CD4-positive, alpha-beta T cell treated with Interleukin-2 at 100 ng/mL for 4 hours (primary cell): ENCODE data around the gene COMMD4.
"Not testable (repeated sequence)": the region's sequence is repeated elsewhere in the genome, so short reads cannot be mapped to it uniquely, and the experiment has no call there.

Experiments
- DNase-seq: peaks from one replicate; pipeline ENCODE4 v3.0.0-alpha.2; 2020; ENCODE audit warnings: low spot score

COMMD4 gene

DNA sequence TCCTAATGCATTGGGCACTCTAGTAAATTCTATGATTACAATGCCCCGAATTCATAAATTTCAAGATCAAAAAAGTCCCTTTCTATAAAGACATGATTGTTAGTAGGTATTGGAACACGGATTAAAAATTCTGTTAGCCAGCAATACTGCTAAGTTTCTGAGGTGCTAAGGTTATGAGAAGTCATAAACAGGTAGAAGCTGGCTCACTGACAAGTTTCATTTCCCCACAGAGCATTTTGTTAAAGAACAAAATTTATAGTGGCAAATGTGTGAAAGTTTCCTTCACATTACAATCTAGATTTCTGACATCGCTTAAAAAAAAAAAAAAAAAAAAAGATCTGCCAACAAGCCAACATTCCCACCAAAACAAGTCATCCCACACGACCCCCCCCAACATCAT, 44.9 kb downstream of the COMMD4 start:
- DNase-seq: no peak

DNA sequence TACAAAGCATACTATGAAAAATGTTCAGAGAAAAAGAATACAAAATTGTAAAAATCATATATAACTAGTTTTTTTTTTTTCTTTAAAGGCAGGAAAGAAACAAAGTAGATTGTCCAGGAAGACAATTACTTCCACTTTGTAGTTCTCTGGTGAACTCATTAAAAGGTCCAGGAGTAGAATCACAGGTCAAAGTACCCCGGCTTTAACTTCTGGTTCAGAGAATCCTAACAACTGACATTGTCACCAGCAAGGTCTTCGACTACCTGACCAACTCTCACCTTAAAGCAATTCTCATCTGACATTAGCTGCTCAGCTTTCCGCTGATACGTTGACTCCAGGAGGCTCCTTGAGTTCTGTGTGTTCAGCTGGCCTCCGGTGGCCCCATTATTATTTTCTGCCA, 48.1 kb downstream of the COMMD4 start:
- not testable (repeated sequence) for DNase-seq
